ENCODE measurements around the gene IPO4. TPM values are rescaled to one million over a fixed set of nuclear protein-coding genes. Genes with fewer than 3 reads are reported as not detected.

The IPO4 gene
- total and polyA plus RNA-seq, 2 of the 13 experiments (the other 11 are each of a cell fraction or from before 2014, with no cell fraction given) = 39.0 to 179 TPM

DNA sequence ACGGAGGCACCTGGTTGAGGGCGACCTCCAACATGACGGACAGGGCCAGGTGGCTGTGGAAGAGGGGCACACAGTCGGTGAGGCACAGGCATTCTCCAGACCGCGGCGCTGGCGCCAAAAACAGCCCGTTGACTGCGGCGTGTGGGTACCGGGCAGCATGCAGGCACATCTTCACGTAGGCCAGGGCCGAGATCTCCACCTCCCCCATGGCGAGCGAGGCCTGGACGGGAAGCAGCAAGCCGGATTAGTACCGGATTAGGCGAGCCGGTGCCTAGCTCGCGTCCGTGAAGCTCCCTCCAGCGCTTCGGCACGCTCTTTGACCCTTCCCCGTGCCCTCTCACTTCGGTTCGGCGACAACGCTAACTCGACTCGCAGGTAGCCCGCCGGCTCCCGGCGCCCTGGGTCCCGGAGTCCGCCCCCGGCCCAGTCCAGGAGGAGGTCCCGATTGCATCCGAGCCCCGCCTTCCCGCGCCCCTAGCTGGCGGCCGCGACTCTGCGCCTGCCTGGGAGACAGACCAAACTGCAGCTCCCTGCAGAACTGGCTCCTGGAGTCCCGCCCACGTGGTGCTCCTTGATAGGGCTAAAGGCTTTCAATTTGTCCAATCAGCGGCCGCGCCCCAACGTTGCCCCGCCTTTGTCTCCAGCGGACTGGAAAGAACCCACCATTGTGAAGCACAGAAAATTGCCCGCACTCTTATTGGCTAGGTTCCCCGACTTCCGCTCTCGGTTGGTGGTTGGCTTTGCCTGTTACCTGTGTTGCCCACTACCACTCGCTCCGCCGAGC lies 47.3 kb downstream of the IPO4 start, which contains the start of gene EMC9 (continued):
- TF ChIP-seq, protein P1, sequence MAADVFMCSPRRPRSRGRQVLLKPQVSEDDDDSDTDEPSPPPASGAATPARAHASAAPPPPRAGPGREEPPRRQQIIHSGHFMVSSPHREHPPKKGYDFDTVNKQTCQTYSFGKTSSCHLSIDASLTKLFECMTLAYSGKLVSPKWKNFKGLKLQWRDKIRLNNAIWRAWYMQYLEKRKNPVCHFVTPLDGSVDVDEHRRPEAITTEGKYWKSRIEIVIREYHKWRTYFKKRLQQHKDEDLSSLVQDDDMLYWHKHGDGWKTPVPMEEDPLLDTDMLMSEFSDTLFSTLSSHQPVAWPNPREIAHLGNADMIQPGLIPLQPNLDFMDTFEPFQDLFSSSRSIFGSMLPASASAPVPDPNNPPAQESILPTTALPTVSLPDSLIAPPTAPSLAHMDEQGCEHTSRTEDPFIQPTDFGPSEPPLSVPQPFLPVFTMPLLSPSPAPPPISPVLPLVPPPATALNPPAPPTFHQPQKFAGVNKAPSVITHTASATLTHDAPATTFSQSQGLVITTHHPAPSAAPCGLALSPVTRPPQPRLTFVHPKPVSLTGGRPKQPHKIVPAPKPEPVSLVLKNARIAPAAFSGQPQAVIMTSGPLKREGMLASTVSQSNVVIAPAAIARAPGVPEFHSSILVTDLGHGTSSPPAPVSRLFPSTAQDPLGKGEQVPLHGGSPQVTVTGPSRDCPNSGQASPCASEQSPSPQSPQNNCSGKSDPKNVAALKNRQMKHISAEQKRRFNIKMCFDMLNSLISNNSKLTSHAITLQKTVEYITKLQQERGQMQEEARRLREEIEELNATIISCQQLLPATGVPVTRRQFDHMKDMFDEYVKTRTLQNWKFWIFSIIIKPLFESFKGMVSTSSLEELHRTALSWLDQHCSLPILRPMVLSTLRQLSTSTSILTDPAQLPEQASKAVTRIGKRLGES (CRISPR knock-in tag; IDR thresholded peaks at IDR 0.05; ENCODE audit: borderline replicate concordance) = peak; percentile 33
- TF ChIP-seq ZBTB38 (CRISPR knock-in tag; IDR thresholded peaks at IDR 0.05) = peak; percentile 78
- TF ChIP-seq HOXA5 (CRISPR knock-in tag; IDR thresholded peaks at IDR 0.05) = peak; percentile 94
- peak; percentile 79; the same call in 1 of the 2 replicates for TF ChIP-seq DPF2 (CRISPR knock-in tag; IDR thresholded peaks at IDR 0.05; ENCODE audit: borderline replicate concordance, low read depth)
- TF ChIP-seq, protein P2, sequence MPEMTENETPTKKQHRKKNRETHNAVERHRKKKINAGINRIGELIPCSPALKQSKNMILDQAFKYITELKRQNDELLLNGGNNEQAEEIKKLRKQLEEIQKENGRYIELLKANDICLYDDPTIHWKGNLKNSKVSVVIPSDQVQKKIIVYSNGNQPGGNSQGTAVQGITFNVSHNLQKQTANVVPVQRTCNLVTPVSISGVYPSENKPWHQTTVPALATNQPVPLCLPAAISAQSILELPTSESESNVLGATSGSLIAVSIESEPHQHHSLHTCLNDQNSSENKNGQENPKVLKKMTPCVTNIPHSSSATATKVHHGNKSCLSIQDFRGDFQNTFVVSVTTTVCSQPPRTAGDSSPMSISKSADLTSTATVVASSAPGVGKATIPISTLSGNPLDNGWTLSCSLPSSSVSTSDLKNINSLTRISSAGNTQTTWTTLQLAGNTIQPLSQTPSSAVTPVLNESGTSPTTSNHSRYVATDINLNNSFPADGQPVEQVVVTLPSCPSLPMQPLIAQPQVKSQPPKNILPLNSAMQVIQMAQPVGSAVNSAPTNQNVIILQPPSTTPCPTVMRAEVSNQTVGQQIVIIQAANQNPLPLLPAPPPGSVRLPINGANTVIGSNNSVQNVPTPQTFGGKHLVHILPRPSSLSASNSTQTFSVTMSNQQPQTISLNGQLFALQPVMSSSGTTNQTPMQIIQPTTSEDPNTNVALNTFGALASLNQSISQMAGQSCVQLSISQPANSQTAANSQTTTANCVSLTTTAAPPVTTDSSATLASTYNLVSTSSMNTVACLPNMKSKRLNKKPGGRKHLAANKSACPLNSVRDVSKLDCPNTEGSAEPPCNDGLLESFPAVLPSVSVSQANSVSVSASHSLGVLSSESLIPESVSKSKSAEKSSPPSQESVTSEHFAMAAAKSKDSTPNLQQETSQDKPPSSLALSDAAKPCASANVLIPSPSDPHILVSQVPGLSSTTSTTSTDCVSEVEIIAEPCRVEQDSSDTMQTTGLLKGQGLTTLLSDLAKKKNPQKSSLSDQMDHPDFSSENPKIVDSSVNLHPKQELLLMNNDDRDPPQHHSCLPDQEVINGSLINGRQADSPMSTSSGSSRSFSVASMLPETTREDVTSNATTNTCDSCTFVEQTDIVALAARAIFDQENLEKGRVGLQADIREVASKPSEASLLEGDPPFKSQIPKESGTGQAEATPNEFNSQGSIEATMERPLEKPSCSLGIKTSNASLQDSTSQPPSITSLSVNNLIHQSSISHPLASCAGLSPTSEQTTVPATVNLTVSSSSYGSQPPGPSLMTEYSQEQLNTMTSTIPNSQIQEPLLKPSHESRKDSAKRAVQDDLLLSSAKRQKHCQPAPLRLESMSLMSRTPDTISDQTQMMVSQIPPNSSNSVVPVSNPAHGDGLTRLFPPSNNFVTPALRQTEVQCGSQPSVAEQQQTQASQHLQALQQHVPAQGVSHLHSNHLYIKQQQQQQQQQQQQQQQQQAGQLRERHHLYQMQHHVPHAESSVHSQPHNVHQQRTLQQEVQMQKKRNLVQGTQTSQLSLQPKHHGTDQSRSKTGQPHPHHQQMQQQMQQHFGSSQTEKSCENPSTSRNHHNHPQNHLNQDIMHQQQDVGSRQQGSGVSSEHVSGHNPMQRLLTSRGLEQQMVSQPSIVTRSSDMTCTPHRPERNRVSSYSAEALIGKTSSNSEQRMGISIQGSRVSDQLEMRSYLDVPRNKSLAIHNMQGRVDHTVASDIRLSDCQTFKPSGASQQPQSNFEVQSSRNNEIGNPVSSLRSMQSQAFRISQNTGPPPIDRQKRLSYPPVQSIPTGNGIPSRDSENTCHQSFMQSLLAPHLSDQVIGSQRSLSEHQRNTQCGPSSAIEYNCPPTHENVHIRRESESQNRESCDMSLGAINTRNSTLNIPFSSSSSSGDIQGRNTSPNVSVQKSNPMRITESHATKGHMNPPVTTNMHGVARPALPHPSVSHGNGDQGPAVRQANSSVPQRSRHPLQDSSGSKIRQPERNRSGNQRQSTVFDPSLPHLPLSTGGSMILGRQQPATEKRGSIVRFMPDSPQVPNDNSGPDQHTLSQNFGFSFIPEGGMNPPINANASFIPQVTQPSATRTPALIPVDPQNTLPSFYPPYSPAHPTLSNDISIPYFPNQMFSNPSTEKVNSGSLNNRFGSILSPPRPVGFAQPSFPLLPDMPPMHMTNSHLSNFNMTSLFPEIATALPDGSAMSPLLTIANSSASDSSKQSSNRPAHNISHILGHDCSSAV (CRISPR knock-in tag; IDR thresholded peaks at IDR 0.05; ENCODE audit: borderline replicate concordance) = peak; percentile 95
- TF ChIP-seq ZNF251 (CRISPR knock-in tag; IDR thresholded peaks at IDR 0.05) = peak; percentile 86; the same call in 1 of the 2 replicates
- TF ChIP-seq, protein P3, sequence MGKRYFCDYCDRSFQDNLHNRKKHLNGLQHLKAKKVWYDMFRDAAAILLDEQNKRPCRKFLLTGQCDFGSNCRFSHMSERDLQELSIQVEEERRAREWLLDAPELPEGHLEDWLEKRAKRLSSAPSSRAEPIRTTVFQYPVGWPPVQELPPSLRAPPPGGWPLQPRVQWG (CRISPR knock-in tag; IDR thresholded peaks at IDR 0.05; ENCODE audit: borderline replicate concordance, low read depth) = no peak
- TF ChIP-seq CHCHD3 (CRISPR knock-in tag; IDR thresholded peaks at IDR 0.05) = 0 out of 2 replicates have a peak, but pooled peaks have one; percentile 92
- peak; percentile 99 for TF ChIP-seq ZSCAN21 (CRISPR knock-in tag; IDR thresholded peaks at IDR 0.05; ENCODE audit: borderline replicate concordance)
- peak; percentile 68; the same call in 1 of the 2 replicates for TF ChIP-seq TFAP4 (IDR thresholded peaks at IDR 0.05; ENCODE audit: borderline replicate concordance, low read depth)
- TF ChIP-seq KLF15 (CRISPR knock-in tag; IDR thresholded peaks at IDR 0.05; ENCODE audit: borderline replicate concordance) = peak; percentile 97
- TF ChIP-seq PHF21A (CRISPR knock-in tag; IDR thresholded peaks at IDR 0.05) = no peak
- TF ChIP-seq ZSCAN20 (CRISPR knock-in tag; IDR thresholded peaks at IDR 0.05; ENCODE audit: borderline replicate concordance) = peak; percentile 87
- peak; percentile 98 for TF ChIP-seq ZNF253 (CRISPR knock-in tag; IDR thresholded peaks at IDR 0.05; ENCODE audit: borderline replicate concordance)
- TF ChIP-seq REPIN1 (CRISPR knock-in tag; IDR thresholded peaks at IDR 0.05; ENCODE audit: borderline replicate concordance, low read depth) = peak; percentile 6; the same call in 1 of the 2 replicates

All from HepG2 (cell line).